SIG-M5 (cell line): ENCODE measurements around the gene TEX28.
"Not testable (repeated sequence)": the region's sequence is repeated elsewhere in the genome, so short reads cannot be mapped to it uniquely, and the experiment has no call there.

Source experiments
- DNase-seq: peaks from one replicate; lab custom pipeline; 2025; lab: John Stamatoyannopoulos, UW

The TEX28 gene

DNA sequence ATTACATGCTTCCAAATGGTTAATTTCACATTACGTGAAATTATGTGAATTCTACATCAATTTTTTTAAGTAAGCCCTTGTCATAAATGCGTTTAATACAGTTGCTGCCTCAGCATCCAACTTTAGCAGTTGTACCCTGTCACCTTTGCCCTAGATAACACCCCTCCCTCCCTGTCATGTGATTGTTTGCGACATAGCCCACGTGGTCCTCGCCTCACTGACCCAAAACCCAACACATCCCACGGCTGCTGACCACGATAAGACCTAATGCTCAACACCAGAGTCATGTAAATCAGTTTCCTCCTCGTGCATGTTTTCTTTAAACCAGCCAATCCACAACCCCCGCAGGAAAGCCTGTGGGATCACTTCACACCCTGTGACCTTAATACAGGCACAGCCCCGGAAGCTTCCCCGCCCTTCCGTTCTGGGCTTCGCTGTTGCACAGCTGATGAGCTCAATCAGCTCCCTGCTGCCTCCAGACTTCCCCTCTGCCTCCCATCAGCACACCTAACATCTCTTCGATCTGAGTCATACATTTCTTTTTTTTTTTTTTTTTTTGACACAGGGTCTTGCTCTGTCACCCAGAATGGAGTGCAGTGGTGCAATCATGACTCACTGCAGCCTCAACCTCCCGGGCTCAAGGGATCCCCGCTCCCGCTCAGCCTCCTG lies 47.4 kb downstream of the TEX28 start:
- not testable (repeated sequence) for DNase-seq

DNA sequence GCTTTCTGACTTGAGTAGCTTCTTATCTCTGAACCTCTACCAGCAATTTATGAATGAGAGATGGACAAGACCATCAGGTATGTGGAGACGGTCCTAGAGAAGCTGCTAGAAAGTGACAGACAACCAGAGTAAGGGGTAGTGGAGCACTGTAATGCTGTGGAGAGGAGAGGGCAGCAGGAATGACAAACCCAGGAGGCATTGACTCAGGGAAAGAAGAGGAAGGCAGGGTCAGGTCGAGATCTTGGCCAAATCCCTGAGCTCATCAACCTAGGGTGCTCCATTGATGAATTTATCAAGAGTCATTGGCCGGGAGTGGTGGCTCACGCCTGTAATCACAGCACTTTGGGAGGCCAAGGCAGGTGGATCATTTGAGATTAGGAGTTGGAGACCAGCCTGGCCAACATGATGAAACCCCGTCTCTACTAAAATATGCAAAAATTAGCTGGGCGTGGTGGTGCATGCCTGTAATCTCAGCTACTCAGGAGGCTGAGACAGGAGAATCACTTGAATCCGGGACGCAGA lies 54.9 kb downstream of the TEX28 start:
- not testable (repeated sequence) for DNase-seq

DNA sequence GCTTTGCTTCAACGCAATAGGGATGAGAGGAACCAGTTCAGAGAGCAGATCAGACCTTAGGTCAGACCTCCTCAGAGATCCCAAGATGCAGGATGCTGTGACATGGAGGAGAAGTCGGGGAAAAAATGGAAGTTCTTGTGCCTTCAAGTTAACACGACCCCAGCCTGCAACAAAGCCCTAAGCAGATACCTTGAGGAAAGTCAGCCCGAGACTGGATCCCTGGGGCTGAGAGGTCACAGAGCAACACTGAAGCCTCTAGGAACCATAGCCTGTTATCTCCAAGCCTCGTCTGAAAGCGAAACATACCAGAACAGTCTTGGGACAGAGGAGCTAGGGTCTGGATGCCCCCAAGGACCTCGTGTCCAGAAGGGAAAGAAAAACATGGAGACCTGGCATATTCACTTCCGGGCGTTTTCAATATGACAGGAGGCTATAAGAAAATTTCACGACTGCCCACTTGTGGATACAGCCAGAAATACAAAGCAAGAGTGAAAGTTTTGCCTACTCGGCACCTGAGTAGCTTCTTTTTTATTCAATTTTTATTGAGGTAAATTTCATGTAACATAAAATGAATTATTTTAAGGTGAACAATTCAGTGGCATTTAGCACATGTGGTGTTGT lies 55.9 kb downstream of the TEX28 start:
- DNase-seq: not testable (repeated sequence)

DNA sequence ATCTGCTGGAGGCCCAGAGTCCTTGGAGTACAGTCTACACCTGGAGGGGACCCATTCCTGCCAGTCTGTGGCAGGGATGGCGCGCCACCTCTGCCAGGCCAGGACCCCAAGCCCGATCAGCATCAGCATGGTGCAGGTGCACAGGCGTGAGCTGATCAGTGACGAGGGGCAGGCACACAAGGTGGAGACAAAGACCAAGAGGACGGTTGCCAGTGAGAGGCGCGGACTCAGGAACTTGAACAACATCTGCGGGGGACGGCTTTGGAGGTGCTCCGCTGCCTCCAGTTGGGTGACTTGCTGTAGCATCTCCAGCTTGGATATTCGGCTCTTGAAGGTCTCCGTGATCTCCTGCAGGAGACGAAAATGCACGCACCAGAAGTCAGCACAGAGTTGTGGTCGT lies 61.3 kb downstream of the TEX28 start:
- DNase-seq: not testable (repeated sequence)

DNA sequence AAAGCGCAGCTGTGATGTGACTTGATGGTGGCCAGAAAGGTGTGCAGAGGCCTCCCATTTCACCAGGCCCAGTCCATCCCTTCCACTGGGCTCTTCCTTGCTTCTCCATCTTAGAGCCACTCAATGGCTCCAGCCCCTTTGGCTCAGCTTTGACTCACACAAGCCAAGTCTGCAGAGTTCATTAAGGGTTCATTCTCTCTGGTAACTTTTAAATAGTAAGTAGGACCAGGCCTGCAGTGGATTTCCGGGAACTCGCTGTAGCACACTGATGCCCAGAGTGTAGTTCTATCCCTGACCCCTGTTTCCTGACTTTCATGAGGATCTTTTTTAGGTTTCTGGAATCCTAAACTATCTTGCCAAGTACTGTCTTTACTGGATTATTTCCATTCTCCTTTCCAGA lies 63.5 kb downstream of the TEX28 start:
- DNase-seq: not testable (repeated sequence)

DNA sequence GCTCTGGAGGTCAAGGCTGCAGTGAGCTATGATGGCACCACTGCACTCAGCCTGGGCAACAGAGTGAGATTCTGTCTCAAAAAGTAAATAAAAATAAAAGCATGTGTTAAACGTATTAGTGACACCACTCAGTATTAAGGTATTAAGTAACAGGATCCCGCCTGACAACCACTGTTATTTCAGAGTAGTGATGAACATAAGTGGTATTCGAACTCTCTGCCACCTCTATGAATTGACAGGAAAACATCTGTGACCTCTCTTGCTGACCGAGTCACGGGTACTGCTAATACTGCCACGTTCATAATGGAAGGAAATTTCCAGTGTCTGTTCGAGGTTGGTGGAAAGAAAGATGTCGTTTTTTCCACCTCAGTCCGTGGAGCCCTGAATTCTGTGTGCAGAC lies 68.2 kb downstream of the TEX28 start:
- not testable (repeated sequence) for DNase-seq

DNA sequence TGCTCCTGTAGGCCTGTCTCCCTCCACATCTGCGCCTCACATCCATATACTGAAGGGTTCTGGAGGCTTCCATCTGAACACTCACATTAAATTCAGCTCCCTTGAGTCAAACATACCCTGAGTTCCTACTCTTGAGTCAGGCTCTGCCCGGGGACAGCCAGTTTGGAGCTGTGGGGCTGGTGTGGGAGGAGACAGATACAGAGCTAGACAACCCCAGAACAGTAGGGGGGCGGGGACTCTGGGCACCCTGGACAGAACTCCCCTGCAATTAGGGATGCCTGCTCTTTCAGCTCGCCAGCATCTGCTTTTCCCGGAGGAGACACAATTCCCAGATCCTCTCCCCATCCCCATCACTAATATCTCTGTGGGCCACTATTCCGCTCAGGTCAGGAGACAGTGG lies 69.6 kb downstream of the TEX28 start:
- DNase-seq: not testable (repeated sequence)
